Measurements from ENCODE around the gene NELL2. TPM values are rescaled to one million over a fixed set of nuclear protein-coding genes. Genes with fewer than 3 reads are reported as not detected.

The NELL2 gene
- total RNA-seq, 2 donors from 2014 or later: 0.31 to 0.52 TPM

GRCh38 chr12:44573723-44574122 is 302.4 kb downstream of the NELL2 start:
- TF ChIP-seq CTCF (IDR thresholded peaks at IDR 0.05): no peak
- Histone ChIP-seq H3K27me3 (no peaks in the 10 kb centered on the region), H3K4me1 (no peaks in the 10 kb centered on the region), H3K27ac (no peak overlapping the region), H3K36me3 (no peaks in the 10 kb centered on the region), H3K9me3 (no peaks in the 10 kb centered on the region), H3K4me3 (no peak overlapping the region)
- DNase-seq (ENCODE audit: low spot score): no peak

GRCh38 chr12:44571006-44571550 is 305.0 kb downstream of the NELL2 start:
- Histone ChIP-seq H3K9me3 (no peaks in the 10 kb centered on the region), H3K36me3 (no peaks in the 10 kb centered on the region), H3K4me1 (no peaks in the 10 kb centered on the region), H3K27me3 (no peaks in the 10 kb centered on the region), H3K27ac (no peak overlapping the region), H3K4me3 (no peak overlapping the region)
- no peak for DNase-seq (ENCODE audit: low spot score)
- no peak for TF ChIP-seq CTCF (IDR thresholded peaks at IDR 0.05)

GRCh38 chr12:44570036-44570583 is 306.0 kb downstream of the NELL2 start:
- no peak for TF ChIP-seq CTCF (IDR thresholded peaks at IDR 0.05)
- Histone ChIP-seq H3K9me3 (no peaks in the 10 kb centered on the region), H3K4me3 (no peak overlapping the region), H3K36me3 (no peaks in the 10 kb centered on the region), H3K27me3 (no peaks in the 10 kb centered on the region), H3K4me1 (no peaks in the 10 kb centered on the region), H3K27ac (no peak overlapping the region)
- DNase-seq (ENCODE audit: low spot score): no peak

- Histone ChIP-seq H3K27ac (no peak overlapping the region), H3K9me3 (no peaks in the 10 kb centered on the region), H3K27me3 (no peaks in the 10 kb centered on the region), H3K4me3 (no peak overlapping the region), H3K4me1 (no peaks in the 10 kb centered on the region), H3K36me3 (no peaks in the 10 kb centered on the region)
- no peak for DNase-seq (ENCODE audit: low spot score)
- TF ChIP-seq CTCF (IDR thresholded peaks at IDR 0.05): no peak
These were observed 311.0 kb downstream of the NELL2 start for GRCh38 chr12:44565163-44565562.

- H3K9me3 ChIP-seq: no peaks in the 10 kb centered on the region
- TF ChIP-seq CTCF (IDR thresholded peaks at IDR 0.05): no peak
- no peak for DNase-seq (ENCODE audit: low spot score)
- no peaks in the 10 kb centered on the region for H3K27me3 ChIP-seq
- H3K27ac ChIP-seq: no peak overlapping the region
- H3K4me1 ChIP-seq: no peaks in the 10 kb centered on the region
- no peak overlapping the region for H3K4me3 ChIP-seq
- H3K36me3 ChIP-seq: no peaks in the 10 kb centered on the region
These were observed 312.6 kb downstream of the NELL2 start for GRCh38 chr12:44563486-44563885.

Measured in right atrium auricular region (tissue), 2 donors.